AG08395 (cell line): ENCODE results near the gene RASA4B.
"Not testable (repeated sequence)": the region's sequence is repeated elsewhere in the genome, so short reads cannot be mapped to it uniquely, and the experiment has no call there.

Source experiments
- DNase-seq: peaks from one replicate; pipeline ENCODE4 v3.0.0; 2012; ENCODE audit warnings: mixed read lengths, low spot score

RASA4B gene

DNA sequence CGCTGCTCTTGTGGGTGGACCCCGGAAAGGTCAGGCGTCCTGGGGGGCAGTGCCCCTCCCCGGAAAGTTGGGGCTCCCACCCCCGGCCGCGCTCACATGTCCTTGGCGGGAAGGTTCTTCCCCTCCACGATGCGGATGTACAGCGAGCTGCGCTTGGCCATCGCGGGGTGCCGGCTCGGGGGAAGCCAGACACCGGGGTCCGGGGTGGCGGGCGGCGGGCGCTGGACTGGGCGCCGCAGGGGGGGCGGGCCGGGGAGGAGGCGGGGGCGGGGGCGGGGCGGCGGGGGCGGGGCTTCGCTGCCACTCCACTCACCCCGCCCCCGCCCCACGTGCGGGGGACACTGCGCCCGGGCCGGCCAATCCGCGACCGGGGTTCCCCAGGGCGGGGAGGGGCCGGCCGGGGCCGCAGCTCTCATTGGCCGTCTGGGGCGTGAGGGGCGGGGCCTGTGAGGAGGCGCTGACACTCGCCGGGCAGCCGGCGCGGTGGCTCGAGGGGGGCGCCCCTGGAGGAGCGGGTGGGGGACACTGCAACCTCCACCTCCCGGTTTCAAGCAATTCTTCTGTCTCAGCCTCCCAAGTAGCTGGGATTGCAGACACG, at the start of gene RASA4B:
TSS of gene RASA4B (minus strand) at position 228 of the 598 bp plus-strand sequence. CDS start at position 161, 67 bp downstream.
- DNase-seq, result not testable (repeated sequence)

DNA sequence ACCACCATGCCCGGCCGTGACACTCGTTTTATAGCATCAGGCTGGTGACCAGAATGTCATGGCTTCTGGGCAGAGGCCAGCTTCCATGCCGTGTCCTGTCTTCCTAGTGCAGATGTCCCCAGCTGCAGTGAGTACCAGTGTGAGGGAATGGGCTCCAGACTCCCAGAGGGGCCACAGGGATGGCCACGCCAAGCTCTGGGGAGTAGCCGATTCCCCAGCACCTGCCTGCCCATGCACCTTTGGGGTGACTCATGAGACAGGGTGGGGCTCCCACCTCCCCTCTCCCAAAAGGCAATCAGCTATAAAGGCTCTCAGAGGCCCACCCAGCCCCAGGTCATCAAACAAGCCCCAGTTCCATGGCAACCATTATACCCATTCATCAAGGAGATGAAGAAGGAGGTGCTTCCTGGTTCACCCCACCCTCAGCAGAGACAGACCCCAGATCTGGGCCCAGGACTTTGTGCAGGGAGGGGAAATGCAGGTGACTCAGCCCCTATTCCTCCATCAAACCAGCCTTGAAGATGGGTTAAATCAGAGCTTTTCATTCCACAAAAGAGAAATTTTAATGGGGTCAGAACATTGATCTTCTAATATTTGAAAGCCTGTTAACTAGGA, 33.3 kb upstream of the RASA4B start, which contains the start of gene SPDYE2:
TSS of gene SPDYE2 (plus strand) at position 419 of the 615 bp plus-strand sequence. CDS start 2,030 bp downstream, outside the sequence.
- not testable (repeated sequence) for DNase-seq

DNA sequence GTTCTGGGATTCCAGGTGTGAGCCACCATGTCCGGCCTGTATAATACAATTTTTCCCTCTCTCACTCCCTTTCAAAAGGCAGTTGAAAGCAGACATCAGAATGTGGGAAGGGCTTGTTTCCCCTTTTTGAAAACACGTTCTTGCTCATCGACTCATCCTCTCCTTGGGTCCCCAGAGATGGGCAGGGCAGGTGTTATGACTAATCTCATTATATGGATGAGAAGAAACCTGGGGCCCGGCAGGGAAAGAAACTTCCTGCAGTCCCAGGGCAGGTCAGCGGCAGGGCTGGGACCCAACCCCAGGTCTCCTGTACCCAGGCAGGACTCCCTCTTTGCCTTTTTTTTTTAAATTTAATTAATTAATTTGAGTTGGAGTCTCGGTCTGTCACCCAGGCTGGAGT, 28.8 kb upstream of the RASA4B start:
- DNase-seq, result not testable (repeated sequence)

DNA sequence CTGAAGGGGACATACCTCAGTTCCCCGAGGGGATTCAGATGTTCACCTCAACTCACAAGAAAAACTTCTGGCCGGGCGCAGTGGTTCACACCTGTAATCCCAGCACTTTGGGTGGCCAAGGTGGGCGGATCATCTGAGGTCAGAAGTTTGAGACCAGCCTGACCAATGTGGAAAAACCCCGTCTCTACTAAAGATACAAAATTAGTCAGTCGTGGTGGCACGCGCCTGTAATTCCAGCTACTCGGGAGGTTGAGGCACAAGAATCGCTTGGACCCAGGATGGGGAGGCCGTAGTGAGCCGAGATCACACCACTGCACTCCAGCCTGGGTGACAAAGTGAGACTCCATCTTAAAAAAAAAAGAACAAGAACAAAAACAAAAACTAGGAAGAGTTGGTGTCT, 27.7 kb upstream of the RASA4B start:
- DNase-seq, result not testable (repeated sequence)

DNA sequence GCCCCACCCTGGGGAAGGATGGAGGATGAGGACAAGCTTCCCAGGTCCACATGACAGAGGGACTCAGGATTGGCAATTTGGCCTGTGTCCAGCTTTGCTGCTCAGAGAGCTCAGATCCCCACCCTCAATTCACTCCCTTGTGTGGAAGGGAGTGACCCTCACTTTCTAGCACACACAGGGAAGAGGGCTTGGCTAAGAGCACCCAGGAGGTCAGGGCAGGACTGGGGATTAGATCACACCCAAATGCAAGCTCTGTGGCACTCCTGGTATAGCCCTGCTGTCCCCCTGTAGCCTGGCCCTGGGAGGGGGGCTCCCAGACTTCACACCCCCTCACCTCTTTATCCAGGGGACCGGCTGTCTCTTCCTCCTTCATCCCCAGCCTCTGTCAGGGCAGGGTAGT, 26.8 kb upstream of the RASA4B start:
- not testable (repeated sequence) for DNase-seq

DNA sequence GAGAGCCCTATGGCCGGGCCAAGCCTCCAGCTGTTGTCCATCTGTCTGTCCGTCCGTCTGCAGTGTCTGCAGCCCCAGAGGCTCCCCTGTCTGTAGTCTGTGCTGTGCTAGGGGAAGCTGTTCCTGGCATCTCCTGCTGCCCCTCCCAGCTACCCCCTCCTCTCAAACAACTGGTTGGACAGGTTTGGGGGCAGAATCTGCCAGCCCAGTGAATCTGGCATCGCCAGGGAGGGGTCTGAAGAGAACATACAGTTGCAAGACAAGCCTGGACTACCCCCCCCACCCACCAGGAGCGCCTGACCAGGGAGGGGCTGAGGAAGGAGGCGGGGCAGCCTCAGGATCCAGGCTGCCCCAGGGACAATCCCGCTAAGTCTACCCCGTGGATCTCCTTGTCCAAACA, 26.0 kb upstream of the RASA4B start, which contains the start of gene UPK3BL2:
TSS of gene UPK3BL2 (minus strand) at position 101 of the 400 bp plus-strand sequence. CDS start at position 41, 60 bp downstream.
- DNase-seq, result not testable (repeated sequence)

DNA sequence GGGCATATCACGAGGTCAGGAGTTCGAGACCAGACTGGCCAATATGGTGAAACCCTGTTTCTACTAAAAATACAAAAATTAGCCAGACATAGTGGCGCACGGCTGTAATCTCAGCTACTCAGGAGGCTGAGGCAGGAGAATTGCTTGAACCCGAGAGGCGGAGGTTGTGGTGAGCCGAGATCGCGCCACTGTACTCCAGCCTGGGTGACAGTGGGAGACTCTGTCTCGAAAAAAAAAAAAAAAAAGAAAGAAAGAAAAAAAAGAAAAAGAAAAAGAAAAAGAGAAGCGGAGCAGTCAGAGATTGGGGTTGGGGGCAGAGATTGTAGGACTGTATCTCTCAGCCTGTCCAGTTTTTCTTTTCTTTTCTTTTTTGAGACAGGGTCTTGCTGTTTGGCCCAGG, 25.2 kb upstream of the RASA4B start:
- DNase-seq, result not testable (repeated sequence)

DNA sequence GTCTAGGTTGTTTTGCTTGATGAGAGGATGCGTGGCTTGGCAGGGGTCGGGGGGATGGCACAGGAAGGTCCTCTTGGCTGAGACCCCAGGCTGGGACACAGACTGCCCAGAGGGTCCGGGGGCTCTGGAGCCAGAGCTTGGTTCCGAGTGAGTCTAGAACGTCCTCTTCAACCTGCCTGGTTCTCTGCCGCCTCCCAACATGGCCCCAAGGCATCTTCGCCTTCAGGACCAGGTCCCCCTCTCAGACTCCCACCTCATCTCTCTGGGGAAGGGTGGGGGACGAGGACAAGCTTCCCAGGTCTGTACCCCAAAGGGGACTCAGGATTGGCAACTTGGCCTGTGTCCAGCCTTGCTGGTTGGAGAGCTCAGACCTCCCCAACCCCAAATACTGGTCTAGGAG, 24.5 kb upstream of the RASA4B start:
- DNase-seq, result not testable (repeated sequence)

DNA sequence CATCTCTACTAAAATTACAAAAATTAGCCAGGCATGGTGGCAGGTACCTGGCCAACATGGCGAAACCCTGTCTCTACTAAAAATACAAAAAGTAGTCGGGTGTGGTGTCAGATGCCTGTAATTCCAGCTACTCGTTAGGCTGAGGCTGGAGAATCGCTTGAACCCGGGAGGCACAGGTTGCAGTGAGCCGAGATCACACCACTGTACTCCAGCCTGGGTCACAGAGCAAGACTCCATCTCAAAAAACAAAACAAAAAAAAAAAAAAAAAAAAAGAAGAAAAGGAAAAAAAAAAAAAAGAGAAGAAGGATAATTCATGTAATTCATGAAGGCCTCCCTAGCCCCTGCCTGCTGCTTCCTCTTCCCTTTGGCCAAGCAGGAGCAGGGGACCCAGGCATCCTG, 23.0 kb upstream of the RASA4B start:
- DNase-seq, result not testable (repeated sequence)

DNA sequence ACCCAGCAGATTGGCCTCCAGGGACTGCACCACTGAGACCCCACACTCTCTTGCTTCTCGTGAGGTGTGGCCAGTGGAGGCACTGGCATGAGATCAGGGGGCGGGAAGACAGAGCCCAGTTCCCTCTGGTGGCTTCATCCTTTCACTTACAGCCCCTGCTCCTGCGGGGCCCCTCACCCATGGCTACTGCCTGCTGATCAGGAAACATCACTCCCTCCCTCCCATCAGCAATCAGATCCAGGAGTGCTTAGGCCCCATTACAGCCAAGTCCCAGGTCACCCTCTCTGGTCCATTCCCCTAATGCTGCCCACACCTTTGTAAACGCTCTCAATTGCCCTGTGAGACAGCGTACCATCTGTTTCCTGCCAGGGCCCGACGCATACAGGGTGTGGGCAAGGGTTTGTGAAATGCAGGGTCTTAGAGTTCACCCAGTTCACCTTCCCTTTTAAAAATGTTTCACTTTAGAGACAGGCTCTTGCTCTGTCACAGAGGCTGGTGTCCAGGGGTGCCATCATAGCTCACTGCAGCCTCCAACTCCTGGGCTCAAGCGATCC, 17.6 kb upstream of the RASA4B start:
- not testable (repeated sequence) for DNase-seq

DNA sequence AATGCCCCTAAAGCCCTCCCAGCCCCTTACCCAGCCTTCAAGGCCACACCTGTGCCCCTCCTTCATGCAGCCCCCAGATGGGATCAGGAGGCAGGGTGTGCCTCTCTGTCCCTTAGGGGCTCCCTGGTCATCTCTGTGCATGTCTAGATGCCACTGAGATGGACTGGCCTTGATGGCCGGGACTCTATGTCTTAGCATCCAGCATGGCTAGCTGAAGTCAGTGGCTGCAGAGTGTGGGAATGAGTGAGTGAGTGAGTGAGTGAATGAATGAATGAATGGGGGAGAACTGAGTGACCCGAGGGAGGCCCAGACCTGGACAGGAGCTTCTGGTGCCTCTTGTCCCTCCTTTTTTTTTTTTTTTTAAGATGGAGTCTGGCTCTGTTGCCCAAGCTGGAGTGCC, 14.6 kb upstream of the RASA4B start:
- not testable (repeated sequence) for DNase-seq

DNA sequence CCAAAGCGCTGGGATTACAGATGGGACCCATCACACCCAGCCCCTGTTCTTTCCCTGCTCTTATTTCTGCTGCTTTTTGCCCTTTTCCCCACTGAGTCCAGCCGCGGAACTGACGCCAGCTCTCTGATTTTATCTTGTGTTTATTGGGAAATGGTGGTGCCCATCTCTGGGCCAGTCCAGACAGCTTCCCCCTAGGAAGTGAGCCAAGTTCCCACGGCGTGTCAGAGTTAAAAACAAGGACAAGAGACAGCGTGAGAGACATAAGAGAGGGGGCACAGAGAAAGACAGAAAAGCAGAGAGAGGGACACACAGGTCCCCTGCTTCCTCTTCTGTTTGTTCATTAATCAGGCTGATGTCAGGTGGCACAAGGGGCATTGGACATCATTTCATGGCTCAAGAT, 14.0 kb upstream of the RASA4B start:
- DNase-seq, result not testable (repeated sequence)

DNA sequence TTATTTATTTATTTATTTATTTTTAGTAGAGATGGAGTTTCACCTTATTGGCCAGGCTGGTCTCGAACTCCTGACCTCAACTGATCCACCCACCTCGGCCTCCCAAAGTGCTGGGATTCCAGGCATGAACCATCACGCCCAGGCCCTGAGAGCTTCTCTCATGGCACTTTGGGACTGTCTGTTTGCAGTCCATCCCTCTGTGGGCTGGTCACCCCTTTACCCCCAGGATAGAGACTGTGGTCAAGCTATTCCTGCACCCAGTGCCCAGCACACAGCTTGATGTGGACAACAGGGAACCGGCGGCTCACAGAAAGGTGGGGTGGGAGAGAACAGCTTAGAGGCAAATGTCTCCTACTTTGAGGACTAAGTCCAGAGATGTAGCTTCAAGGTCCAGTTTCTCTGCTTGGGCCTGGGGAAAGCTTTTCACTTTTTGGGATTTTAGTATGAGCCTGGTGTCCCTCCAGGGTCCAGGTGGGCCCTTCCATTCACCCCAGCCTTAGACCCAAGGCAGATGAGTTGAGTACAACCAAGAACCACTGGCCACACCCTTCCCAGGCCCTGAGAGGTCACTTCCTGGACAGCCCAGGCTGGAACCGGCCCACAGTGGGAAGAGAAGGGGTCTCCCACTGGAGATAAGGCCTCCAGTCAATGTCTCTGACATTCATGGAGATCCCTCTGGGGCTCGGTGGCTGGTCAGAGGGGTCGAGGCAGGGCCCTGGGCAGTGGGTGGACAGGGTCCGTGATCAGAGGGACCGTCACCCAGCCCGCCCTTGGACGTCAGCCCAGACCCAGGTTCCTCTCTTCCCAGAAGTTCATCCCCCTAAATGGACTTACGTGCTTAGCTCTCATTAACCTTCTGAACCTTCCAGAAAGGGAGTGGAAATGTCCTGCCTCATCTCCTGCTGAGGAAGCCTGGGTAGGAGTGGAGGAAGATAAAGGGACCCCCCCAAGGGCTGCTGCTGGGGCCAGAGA, 10.5 kb upstream of the RASA4B start:
- not testable (repeated sequence) for DNase-seq

DNA sequence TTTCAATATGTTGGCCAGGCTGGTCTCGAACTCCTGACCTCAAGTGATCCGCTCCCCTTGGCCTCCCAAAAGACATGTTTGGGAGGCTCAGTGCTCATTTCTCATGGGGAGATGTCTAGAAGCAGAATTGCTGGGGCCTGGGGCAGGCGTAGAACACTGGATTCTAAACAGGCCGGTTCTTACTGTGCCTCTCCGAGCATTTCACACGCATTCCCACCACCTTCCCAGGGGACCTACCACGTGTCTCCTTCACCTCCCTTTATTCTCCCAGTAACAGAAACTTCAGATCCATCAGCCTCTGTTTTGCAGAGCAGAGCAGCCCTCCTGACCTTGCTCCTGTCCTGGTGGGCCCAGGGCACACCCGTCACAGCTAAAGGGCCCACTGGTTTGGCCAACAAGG, 9.6 kb upstream of the RASA4B start:
- not testable (repeated sequence) for DNase-seq

DNA sequence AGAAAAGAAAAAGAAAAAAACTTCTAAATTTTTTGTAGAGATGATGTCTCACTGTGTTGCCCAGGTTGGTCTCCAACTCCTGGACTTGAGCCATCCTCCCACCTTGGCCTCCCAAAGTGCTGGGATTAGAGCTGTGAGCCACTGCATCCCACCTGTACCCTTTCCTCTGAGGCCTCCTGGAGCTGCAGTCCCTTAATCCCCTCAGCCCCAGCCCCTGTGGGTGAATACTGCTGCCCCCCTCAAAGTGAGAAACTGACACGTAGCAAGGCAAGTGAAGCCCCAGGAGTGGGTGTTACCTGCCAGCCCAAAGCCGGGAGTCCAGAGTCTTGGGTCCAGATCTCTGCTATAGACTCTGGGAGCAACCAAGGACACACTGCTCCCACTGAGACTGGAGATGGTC, 7.2 kb upstream of the RASA4B start:
- DNase-seq, result not testable (repeated sequence)

DNA sequence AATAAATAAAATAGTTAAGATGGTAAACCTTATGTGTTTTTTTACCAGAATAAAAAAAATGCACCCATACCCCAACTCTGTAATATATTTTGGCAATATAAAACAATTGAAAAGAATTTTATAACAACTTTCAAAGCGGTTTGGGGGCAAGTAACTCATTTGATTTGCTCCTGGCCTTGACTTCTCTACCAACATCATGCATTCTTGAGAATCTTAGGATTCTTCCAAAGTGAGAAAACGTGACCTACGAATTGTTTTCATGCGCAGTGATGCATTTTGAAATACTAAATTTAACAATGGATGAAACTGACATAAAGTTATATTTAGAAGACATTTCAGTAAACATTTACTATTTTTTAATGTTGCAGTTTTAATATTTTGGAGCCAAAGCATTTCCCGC, 3.2 kb upstream of the RASA4B start:
- not testable (repeated sequence) for DNase-seq

DNA sequence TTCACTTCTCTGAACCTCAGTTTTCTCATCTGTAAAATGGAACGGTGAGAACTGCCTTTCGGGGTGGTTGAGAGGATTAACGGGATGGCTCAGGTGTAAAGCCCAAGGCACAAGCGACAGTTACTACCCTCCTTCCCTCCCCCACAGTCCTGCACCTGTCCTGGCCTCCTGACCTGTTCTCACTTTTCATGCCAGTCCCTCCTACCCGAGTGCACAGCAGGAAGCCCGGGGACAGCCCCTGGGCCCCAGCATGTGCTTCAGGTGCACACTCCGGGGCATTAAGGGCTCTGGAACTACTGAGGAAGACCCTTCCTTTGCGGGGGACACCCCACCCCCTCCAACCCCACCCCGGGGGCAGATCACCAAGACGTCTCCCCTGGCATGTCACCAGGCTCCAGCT, 626 bp downstream of the RASA4B start:
- DNase-seq, result not testable (repeated sequence)

DNA sequence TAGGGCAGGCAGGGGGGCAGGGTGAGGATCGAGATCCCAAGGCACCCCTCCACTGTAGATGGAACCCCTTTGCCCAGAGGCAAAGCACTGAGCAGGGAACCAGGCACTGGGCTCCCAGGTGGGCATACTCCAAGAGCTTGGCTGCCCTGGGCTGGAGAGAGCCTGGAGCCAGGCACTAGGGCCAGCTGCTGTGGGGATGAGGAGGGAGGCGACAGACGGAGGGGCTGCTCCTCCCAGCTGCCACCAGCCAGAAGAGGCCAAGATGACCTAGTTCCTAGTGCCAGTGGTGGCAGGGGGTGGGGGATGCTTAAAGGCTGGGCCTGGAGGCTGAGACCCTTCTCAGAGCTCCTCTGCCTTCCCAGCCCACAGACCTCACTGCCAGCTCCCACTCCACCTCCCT, 1.7 kb downstream of the RASA4B start:
- not testable (repeated sequence) for DNase-seq

DNA sequence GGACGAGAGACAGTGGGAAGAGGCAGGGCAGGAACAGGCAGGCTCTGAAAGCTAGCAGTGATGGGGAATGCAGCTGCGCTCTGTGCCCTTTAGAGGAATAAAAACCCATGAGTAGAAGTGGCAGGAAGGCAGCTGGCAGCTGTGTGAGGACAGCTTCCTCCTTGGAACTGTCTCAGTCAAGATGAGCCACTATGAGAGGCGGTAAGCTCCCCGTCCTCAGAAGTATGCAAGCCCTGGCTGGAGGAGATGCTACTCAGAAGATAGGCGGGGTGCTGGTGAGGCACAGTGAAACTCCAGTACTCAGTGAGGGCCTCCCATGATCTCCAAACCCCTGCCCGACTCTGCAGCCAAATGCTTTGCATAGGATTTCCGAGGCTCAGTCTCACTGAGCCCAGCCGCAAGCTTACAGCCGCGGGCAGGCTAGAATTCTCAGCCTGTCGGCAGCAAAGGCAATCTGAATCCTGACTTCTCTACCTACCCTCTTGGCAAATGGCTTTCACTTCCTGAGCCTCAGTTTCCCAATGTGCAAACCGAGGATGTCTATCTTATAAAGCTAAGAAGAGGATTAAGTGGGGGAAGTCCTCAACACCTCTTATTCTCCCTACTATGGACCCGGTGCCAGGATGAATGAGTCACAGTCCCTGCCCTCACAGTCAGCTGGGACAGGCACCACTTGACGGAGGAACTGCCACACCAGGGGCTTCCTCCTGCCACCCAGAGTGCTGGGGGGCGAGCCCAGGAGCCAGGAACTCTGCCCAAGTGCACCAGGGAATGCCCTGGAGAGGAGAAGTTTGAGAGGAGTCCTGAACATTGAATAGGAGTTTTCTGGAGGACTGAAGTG, 2.5 kb downstream of the RASA4B start:
- not testable (repeated sequence) for DNase-seq

DNA sequence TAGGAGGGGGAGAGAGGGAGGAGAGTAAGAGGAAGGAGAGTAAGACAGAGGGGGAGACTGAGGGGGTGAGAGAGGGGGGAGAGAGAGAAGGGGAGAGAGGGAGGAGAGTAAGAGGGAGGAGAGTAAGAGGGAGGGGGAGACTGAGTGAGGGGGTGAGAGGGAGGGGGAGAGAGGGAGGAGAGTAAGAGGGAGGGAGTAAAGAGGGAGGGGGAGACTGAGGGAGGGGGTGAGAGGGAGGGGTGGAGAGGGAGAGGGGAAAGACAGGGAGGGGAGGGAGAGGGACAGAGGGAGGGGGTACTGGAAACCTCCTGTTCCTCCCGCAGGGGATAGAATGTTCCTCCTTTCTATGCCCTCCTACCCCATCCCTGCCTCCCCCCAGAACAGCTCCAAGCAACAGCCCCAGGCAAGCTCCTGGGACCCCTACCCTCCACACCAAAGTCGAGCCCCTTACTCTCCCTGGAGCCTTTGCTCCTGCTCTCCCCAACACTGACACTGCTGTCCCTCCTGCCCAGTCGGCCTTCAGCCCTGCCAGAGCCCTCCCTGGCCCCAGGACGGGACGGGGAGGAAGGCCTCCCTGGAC, 4.8 kb downstream of the RASA4B start:
- not testable (repeated sequence) for DNase-seq
